ENCODE measurements around the gene UBXN10. TPM values are rescaled to one million over a fixed set of nuclear protein-coding genes. Genes with fewer than 3 reads are reported as not detected.
A peak's percentile ranks its signal among the peaks of the same experiment; 100 is the strongest.

The UBXN10 gene
- total RNA-seq, 3 donors from 2014 or later = 1.3 to 6.6 (median 4.9) TPM

DNA sequence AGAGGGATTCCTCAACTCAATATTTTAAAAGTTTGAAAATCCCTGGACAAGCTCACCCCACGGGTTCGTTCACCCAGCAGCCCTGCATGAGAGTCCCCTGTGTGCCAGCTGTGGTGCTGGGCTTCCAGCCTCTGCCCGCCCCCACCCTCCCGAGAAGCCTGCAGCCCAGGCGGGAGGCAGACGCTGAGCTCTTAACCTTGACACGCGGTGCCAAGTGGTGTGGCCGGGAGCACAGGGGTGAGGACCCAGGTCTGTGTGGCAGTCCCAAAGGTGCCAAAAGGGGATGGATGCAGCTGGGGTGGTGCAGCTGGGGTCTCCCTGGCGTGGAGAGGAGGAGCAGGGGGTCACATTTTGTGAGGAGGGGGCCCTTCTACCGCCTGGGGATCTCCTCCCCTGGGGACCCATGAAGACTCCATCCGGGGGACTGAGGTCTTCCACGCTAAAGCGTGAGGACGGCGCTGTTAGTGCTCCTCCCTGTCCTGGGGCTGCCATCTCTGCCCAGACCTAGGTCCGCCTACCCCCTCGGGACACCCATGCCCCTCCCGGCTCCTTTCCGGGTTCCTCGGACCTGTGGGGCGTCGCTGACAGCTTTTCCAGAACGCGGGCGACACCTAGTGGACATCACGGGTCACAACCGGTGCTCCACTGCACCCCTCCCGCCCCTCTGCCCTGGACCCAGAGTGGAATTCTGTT is 33.8 kb upstream of the UBXN10 start:
- Histone ChIP-seq H3K36me3 (no peaks in the 10 kb centered on the region), H3K27me3 (no peaks in the 10 kb centered on the region), H3K4me1 (peaks cover 5 to 7% of the 10 kb centered on the region in 2 donors), H3K9me3 (no peaks in the 10 kb centered on the region), H3K4me3 (peak overlapping the region; percentile 23 to 68 (median 51)), H3K27ac (peak overlapping the region; percentile 83 to 89)
- TF ChIP-seq, protein P1, sequence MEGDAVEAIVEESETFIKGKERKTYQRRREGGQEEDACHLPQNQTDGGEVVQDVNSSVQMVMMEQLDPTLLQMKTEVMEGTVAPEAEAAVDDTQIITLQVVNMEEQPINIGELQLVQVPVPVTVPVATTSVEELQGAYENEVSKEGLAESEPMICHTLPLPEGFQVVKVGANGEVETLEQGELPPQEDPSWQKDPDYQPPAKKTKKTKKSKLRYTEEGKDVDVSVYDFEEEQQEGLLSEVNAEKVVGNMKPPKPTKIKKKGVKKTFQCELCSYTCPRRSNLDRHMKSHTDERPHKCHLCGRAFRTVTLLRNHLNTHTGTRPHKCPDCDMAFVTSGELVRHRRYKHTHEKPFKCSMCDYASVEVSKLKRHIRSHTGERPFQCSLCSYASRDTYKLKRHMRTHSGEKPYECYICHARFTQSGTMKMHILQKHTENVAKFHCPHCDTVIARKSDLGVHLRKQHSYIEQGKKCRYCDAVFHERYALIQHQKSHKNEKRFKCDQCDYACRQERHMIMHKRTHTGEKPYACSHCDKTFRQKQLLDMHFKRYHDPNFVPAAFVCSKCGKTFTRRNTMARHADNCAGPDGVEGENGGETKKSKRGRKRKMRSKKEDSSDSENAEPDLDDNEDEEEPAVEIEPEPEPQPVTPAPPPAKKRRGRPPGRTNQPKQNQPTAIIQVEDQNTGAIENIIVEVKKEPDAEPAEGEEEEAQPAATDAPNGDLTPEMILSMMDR (IDR thresholded peaks at IDR 0.05) = peak; percentile 80 to 98 (median 96)
- TF ChIP-seq POLR2AphosphoS5 (IDR thresholded peaks at IDR 0.05) = peak in 1 of 3 donors; percentile 15
- no peak for TF ChIP-seq POLR2A (IDR thresholded peaks at IDR 0.05)
- DNase-seq (ENCODE audit: low spot score in 2 of 2) = peak; percentile 70 to 84
- intact Hi-C loops (cut with DNase I; ENCODE audit: low total_unique reads) = loop anchor here (10.0 kb wide), 1 partner anchor 237 kb away; no protein-coding TSS in a partner anchor

DNA sequence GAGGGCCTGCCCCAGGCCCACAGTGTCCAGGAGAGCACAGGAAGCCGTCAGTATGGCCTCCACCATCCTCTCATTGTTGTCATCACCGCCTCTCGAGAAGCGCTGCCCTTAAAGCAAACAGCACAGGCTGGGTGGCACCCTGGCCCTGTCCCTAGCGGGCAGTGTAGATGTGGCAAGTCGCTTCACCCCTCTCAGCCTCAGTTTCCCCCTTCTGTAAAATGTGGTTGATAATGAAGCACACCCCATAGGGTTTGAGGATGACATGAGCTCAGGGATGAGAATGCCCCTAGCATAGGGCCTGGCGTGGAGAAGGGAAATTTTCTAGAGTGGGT is 33.3 kb upstream of the UBXN10 start:
- no peak for TF ChIP-seq POLR2AphosphoS5 (IDR thresholded peaks at IDR 0.05)
- TF ChIP-seq, protein P1 (IDR thresholded peaks at IDR 0.05) = peak in 1 of 3 donors; percentile 0
- peaks cover 5 to 7% of the 10 kb centered on the region in 2 donors for H3K4me1 ChIP-seq
- DNase-seq (ENCODE audit: low spot score in 2 of 2) = no peak
- H3K27ac ChIP-seq = peak overlapping the region; percentile 83 to 89
- no peaks in the 10 kb centered on the region for H3K27me3 ChIP-seq
- H3K36me3 ChIP-seq = no peaks in the 10 kb centered on the region
- intact Hi-C loops (cut with DNase I; ENCODE audit: low total_unique reads) = loop anchor here (10.0 kb wide), 1 partner anchor 238 kb away; no protein-coding TSS in a partner anchor
- H3K9me3 ChIP-seq = no peaks in the 10 kb centered on the region
- H3K4me3 ChIP-seq = peak overlapping the region in 2 of 3 donors; percentile 51 to 68

DNA sequence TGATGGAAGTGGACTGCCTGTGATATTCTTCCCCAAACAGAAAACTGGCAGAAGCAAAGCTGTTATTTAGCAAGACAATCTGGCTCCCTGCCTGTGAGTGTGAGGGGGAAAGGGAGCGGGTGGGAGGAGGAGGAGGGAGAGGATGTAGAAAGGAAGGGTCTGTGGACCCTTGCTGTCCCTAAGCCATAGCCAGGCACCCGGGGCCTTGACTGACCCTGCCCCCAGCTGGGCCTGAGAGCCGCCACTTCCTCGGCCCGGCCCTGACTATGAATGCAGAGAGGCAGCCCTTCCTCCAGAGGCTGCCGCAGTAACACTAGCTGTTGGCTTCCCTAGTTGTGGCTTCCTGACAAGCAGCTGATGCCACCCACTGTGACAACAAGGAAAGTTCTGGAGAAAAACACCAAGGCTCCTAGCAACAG is 32.9 kb upstream of the UBXN10 start:
- Histone ChIP-seq H3K27ac (peak overlapping the region; percentile 83 to 89), H3K36me3 (no peaks in the 10 kb centered on the region), H3K4me3 (peak overlapping the region in 1 of 3 donors; percentile 68), H3K27me3 (no peaks in the 10 kb centered on the region), H3K4me1 (peaks cover 5 to 7% of the 10 kb centered on the region in 2 donors), H3K9me3 (peaks cover 0 to 1% of the 10 kb centered on the region in 2 donors)
- TF ChIP-seq POLR2AphosphoS5 (IDR thresholded peaks at IDR 0.05) = no peak
- TF ChIP-seq, protein P1 (IDR thresholded peaks at IDR 0.05) = no peak
- TF ChIP-seq POLR2A (IDR thresholded peaks at IDR 0.05) = no peak
- intact Hi-C loops (cut with DNase I; ENCODE audit: low total_unique reads) = loop anchor here (10.0 kb wide), 1 partner anchor 238 kb away; no protein-coding TSS in a partner anchor
- DNase-seq (ENCODE audit: low spot score in 2 of 2) = peak in 1 of 2 donors; percentile 44

DNA sequence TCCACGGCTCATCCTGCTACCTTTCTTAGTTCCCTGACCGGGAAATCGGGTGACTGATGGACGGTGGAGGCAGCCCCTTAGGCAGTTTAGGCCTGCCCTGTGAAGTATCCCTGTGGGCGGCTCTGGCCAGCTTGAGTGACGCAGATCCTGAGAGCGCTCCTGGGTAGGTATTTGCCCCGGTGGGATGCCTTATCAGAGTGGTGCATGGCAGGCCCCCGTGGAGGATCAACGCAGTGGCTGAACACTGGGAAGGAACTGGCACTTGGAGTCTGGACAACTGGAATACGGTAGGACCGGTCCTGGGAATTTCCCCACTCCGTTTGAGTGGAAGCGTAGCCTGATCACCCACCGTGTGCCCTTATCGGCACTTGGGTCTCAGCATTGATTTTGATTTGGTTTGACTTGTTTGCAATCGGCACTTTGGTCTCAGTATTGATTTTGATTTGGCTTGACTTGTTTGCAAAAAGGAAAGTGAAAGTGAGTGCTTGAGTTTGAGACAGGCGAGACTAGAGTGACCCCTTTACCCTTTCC is 31.5 kb upstream of the UBXN10 start:
- Histone ChIP-seq H3K9me3 (peaks cover 8 to 15% of the 10 kb centered on the region in 2 donors), H3K36me3 (no peaks in the 10 kb centered on the region), H3K27me3 (no peaks in the 10 kb centered on the region), H3K4me1 (peaks cover 5 to 7% of the 10 kb centered on the region in 2 donors), H3K27ac (peak overlapping the region in 1 of 2 donors; percentile 44), H3K4me3 (peak overlapping the region in 1 of 3 donors; percentile 33)
- TF ChIP-seq, protein P1 (IDR thresholded peaks at IDR 0.05) = no peak
- TF ChIP-seq POLR2A (IDR thresholded peaks at IDR 0.05) (no peak), POLR2AphosphoS5 (IDR thresholded peaks at IDR 0.05) (no peak)
- no peak for DNase-seq (ENCODE audit: low spot score in 2 of 2)
- intact Hi-C loops (cut with DNase I; ENCODE audit: low total_unique reads) = loop anchor here (10.0 kb wide), 1 partner anchor 240 kb away; no protein-coding TSS in a partner anchor

Data from breast epithelium (tissue), 4 donors.